Ectodermal cell (in vitro differentiated cells): ENCODE results near the gene MAGI2.

Source experiments
- H3K27ac ChIP-seq: 2 replicates; pipeline ENCODE4 v1.7.0; 2013; ENCODE audit warnings: mild to moderate bottlenecking, low read depth, low read length; ENCODE audit not compliant: insufficient read depth, poor library complexity, severe bottlenecking
- H3K27me3 ChIP-seq: 2 replicates; pipeline ENCODE4 v1.7.0; 2013; ENCODE audit warnings: mild to moderate bottlenecking, low read length; ENCODE audit not compliant: insufficient read depth, control insufficient read depth, poor library complexity, severe bottlenecking
- H3K36me3 ChIP-seq: one replicate; pipeline ENCODE4 v1.7.0; 2013; ENCODE audit warnings: low read length; ENCODE audit not compliant: control insufficient read depth, insufficient read depth
- H3K4me1 ChIP-seq: one replicate; pipeline ENCODE4 v1.7.0; 2013; ENCODE audit warnings: low read length; ENCODE audit not compliant: control insufficient read depth, insufficient read depth
- H3K4me3 ChIP-seq: 2 replicates; pipeline ENCODE4 v1.7.0; 2013; ENCODE audit warnings: low read depth, low read length, control low read depth; ENCODE audit not compliant: insufficient read depth
- H3K9me3 ChIP-seq: 2 replicates; pipeline ENCODE4 v1.7.0; 2013; ENCODE audit warnings: mild to moderate bottlenecking, low read length, moderate library complexity; ENCODE audit not compliant: control insufficient read depth
- WGBS, 2 experiments: methylation state at CpG; one replicate each; pipeline ENCODE4 v1.1.7; 2013; ENCODE audit warnings: missing lambda C conversion rate in 2 of 2; 5-methylcytosine and 5-hydroxymethylcytosine counted together

MAGI2 gene

GRCh38 chr7:78232806-78233205 lies 1220.7 kb downstream of the MAGI2 start:
- no peaks in the 10 kb centered on the region for H3K4me1 ChIP-seq
- no peak overlapping the region for H3K27ac ChIP-seq
- 90 to 93% methylated on average over 1 of the region's 1 CpG for WGBS, 2 experiments
- no peak overlapping the region for H3K4me3 ChIP-seq
- no peaks in the 10 kb centered on the region for H3K36me3 ChIP-seq
- no peaks in the 10 kb centered on the region for H3K27me3 ChIP-seq
- no peaks in the 10 kb centered on the region for H3K9me3 ChIP-seq

GRCh38 chr7:78226059-78226719 lies 1227.3 kb downstream of the MAGI2 start:
- WGBS, 2 experiments, result 59 to 63% methylated on average over 9 of the region's 9 CpGs
- no peaks in the 10 kb centered on the region for H3K9me3 ChIP-seq
- no peak overlapping the region for H3K27ac ChIP-seq
- no peaks in the 10 kb centered on the region for H3K36me3 ChIP-seq
- H3K4me1 ChIP-seq, result no peaks in the 10 kb centered on the region
- no peak overlapping the region for H3K4me3 ChIP-seq
- H3K27me3 ChIP-seq, result no peaks in the 10 kb centered on the region

GRCh38 chr7:78225534-78225933 lies 1227.9 kb downstream of the MAGI2 start:
- Histone ChIP-seq H3K4me3 (no peak overlapping the region), H3K9me3 (no peaks in the 10 kb centered on the region), H3K4me1 (no peaks in the 10 kb centered on the region), H3K36me3 (no peaks in the 10 kb centered on the region), H3K27ac (no peak overlapping the region), H3K27me3 (no peaks in the 10 kb centered on the region)
- WGBS, 2 experiments, result 88 to 100% methylated on average over 3 to 4 of the region's 4 CpGs

- WGBS, 2 experiments, result 87 to 95% methylated on average over 4 of the region's 4 CpGs
- no peaks in the 10 kb centered on the region for H3K4me1 ChIP-seq
Measured at GRCh38 chr7:78224923-78225322, 1228.5 kb downstream of the MAGI2 start.

GRCh38 chr7:78223598-78223997 lies 1229.9 kb downstream of the MAGI2 start:
- no peak overlapping the region for H3K27ac ChIP-seq
- no peaks in the 10 kb centered on the region for H3K4me1 ChIP-seq
- H3K36me3 ChIP-seq, result no peaks in the 10 kb centered on the region
- 96 to 100% methylated on average over 1 of the region's 1 CpG for WGBS, 2 experiments
- no peaks in the 10 kb centered on the region for H3K9me3 ChIP-seq
- H3K27me3 ChIP-seq, result no peaks in the 10 kb centered on the region
- H3K4me3 ChIP-seq, result no peak overlapping the region

More at GRCh38 chr7:78224923-78225322, 1228.5 kb downstream of the MAGI2 start:
- no peak overlapping the region for H3K27ac ChIP-seq
- H3K4me3 ChIP-seq, result no peak overlapping the region
- H3K9me3 ChIP-seq, result no peaks in the 10 kb centered on the region
- no peaks in the 10 kb centered on the region for H3K27me3 ChIP-seq
- H3K36me3 ChIP-seq, result no peaks in the 10 kb centered on the region

GRCh38 chr7:78222001-78222751 lies 1231.3 kb downstream of the MAGI2 start:
- WGBS, 2 experiments, result 83 to 85% methylated on average over 5 of the region's 5 CpGs

GRCh38 chr7:78220754-78221153 lies 1232.7 kb downstream of the MAGI2 start:
- no peaks in the 10 kb centered on the region for H3K27me3 ChIP-seq
- no peaks in the 10 kb centered on the region for H3K36me3 ChIP-seq
- H3K9me3 ChIP-seq, result no peaks in the 10 kb centered on the region
- H3K4me3 ChIP-seq, result no peak overlapping the region
- WGBS, 2 experiments, result 93 to 96% methylated on average over 5 of the region's 5 CpGs
- no peaks in the 10 kb centered on the region for H3K4me1 ChIP-seq
- no peak overlapping the region for H3K27ac ChIP-seq

More at GRCh38 chr7:78222001-78222751, 1231.3 kb downstream of the MAGI2 start:
- no peaks in the 10 kb centered on the region for H3K27me3 ChIP-seq
- H3K4me1 ChIP-seq, result no peaks in the 10 kb centered on the region
- H3K4me3 ChIP-seq, result no peak overlapping the region
- no peaks in the 10 kb centered on the region for H3K9me3 ChIP-seq
- no peaks in the 10 kb centered on the region for H3K36me3 ChIP-seq
- H3K27ac ChIP-seq, result no peak overlapping the region

- no peaks in the 10 kb centered on the region for H3K4me1 ChIP-seq
- 88 to 97% methylated on average over 9 of the region's 9 CpGs for WGBS, 2 experiments
- H3K36me3 ChIP-seq, result no peaks in the 10 kb centered on the region
Measured at GRCh38 chr7:78218876-78219275, 1234.6 kb downstream of the MAGI2 start.

GRCh38 chr7:78218051-78218450 lies 1235.4 kb downstream of the MAGI2 start:
- H3K27ac ChIP-seq, result no peak overlapping the region
- H3K4me3 ChIP-seq, result no peak overlapping the region
- H3K9me3 ChIP-seq, result no peaks in the 10 kb centered on the region
- H3K36me3 ChIP-seq, result no peaks in the 10 kb centered on the region
- H3K4me1 ChIP-seq, result no peaks in the 10 kb centered on the region
- WGBS, 2 experiments, result 89 to 96% methylated on average over 1 of the region's 1 CpG
- H3K27me3 ChIP-seq, result no peaks in the 10 kb centered on the region

More at GRCh38 chr7:78218876-78219275, 1234.6 kb downstream of the MAGI2 start:
- H3K27me3 ChIP-seq, result no peaks in the 10 kb centered on the region
- H3K9me3 ChIP-seq, result no peaks in the 10 kb centered on the region
- H3K27ac ChIP-seq, result no peak overlapping the region
- H3K4me3 ChIP-seq, result no peak overlapping the region

GRCh38 chr7:78215199-78215598 lies 1238.3 kb downstream of the MAGI2 start:
- no peaks in the 10 kb centered on the region for H3K36me3 ChIP-seq
- 88 to 95% methylated on average over 3 of the region's 3 CpGs for WGBS, 2 experiments
- H3K4me3 ChIP-seq, result no peak overlapping the region
- H3K4me1 ChIP-seq, result no peaks in the 10 kb centered on the region
- no peaks in the 10 kb centered on the region for H3K27me3 ChIP-seq
- no peak overlapping the region for H3K27ac ChIP-seq
- no peaks in the 10 kb centered on the region for H3K9me3 ChIP-seq
